Tibial nerve (tissue), 4 donors: ENCODE data around the gene KLHL11. TPM values are rescaled to one million over a fixed set of nuclear protein-coding genes. Genes with fewer than 3 reads are reported as not detected.

Experiments used
- DNase-seq, 2 donors: peaks; one replicate each; pipeline ENCODE4 v3.0.0-alpha.2; 2019; ENCODE audit warnings: low spot score in 2 of 2
- H3K27ac ChIP-seq, 4 donors: fragments of 200-600 bp; sonication (generic) in 3 of 4; one replicate each; pipeline ENCODE4 v1.5.1; 2017 to 2019; ENCODE audit warnings: mild to moderate bottlenecking in 1 of 4
- H3K27me3 ChIP-seq, 2 donors: fragments of 200-600 bp; sonication (generic) in 1 of 2; one replicate each; pipeline versions ENCODE4 v1.5.1 to v1.6.0; 2017 to 2019
- H3K36me3 ChIP-seq, 3 donors: fragments of 200-600 bp; sonication (generic); one replicate each; pipeline ENCODE4 v1.5.1; 2018 to 2019
- H3K4me1 ChIP-seq, 4 donors: fragments of 200-600 bp; sonication (generic) in 3 of 4; one replicate each; pipeline ENCODE4 v1.5.1; 2017 to 2019
- H3K4me3 ChIP-seq, 4 donors: fragments of 200-600 bp; sonication (generic) in 3 of 4; one replicate each; pipeline ENCODE4 v1.5.1; 2017 to 2019; ENCODE audit warnings: mild to moderate bottlenecking in 1 of 4, moderate library complexity in 1 of 4
- H3K9me3 ChIP-seq, 4 donors: fragments of 200-600 bp; sonication (generic) in 3 of 4; one replicate each; pipeline ENCODE4 v1.5.1; 2017 to 2019
- EP300 ChIP-seq, 2 donors: sonication (generic); formaldehyde crosslinking; IDR thresholded peaks; one replicate each; pipeline ENCODE4 v1.6.1; 2017; ENCODE audit warnings: antibody characterized with exemption in 2 of 2, mild to moderate bottlenecking in 1 of 2
- POLR2A ChIP-seq, 2 donors: fragments of 450-650 bp; IDR thresholded peaks; one replicate each; pipeline ENCODE4 v1.6.1; 2017; ENCODE audit warnings: antibody characterized with exemption in 2 of 2, mild to moderate bottlenecking in 2 of 2, moderate library complexity in 2 of 2
- WGBS, 2 donors: methylation state at CpG; one replicate each; pipeline ENCODE4 v1.1.5; 2018; 5-methylcytosine and 5-hydroxymethylcytosine counted together
- total RNA-seq, 4 donors: library from RNA; depleted of rRNA; stranded (reverse); fragments of >200 nt; gene quantifications; one replicate each; pipeline ENCODE4 v1.1.0, GENCODE V29; 2016
- TF ChIP-seq, protein P1 (sequence below), 5 experiments: fragments of 200-600 bp in 3 of 5; fragments of 450-650 bp in 2 of 5; sonication (generic) in 3 of 5; IDR thresholded peaks; one replicate each; pipeline ENCODE4 v1.5.1; 2016 to 2019; ENCODE audit warnings: antibody characterized with exemption in 5 of 5, mild to moderate bottlenecking in 3 of 5, moderate library complexity in 2 of 5

KLHL11 gene, protein sequence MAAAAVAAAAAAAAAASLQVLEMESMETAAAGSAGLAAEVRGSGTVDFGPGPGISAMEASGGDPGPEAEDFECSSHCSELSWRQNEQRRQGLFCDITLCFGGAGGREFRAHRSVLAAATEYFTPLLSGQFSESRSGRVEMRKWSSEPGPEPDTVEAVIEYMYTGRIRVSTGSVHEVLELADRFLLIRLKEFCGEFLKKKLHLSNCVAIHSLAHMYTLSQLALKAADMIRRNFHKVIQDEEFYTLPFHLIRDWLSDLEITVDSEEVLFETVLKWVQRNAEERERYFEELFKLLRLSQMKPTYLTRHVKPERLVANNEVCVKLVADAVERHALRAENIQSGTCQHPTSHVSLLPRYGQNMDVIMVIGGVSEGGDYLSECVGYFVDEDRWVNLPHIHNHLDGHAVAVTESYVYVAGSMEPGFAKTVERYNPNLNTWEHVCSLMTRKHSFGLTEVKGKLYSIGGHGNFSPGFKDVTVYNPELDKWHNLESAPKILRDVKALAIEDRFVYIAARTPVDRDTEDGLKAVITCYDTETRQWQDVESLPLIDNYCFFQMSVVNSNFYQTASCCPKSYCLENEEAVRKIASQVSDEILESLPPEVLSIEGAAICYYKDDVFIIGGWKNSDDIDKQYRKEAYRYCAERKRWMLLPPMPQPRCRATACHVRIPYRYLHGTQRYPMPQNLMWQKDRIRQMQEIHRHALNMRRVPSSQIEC
- 10 to 100 TPM; 27.3 to 42.2 (median 32.7) TPM for total RNA-seq

DNA sequence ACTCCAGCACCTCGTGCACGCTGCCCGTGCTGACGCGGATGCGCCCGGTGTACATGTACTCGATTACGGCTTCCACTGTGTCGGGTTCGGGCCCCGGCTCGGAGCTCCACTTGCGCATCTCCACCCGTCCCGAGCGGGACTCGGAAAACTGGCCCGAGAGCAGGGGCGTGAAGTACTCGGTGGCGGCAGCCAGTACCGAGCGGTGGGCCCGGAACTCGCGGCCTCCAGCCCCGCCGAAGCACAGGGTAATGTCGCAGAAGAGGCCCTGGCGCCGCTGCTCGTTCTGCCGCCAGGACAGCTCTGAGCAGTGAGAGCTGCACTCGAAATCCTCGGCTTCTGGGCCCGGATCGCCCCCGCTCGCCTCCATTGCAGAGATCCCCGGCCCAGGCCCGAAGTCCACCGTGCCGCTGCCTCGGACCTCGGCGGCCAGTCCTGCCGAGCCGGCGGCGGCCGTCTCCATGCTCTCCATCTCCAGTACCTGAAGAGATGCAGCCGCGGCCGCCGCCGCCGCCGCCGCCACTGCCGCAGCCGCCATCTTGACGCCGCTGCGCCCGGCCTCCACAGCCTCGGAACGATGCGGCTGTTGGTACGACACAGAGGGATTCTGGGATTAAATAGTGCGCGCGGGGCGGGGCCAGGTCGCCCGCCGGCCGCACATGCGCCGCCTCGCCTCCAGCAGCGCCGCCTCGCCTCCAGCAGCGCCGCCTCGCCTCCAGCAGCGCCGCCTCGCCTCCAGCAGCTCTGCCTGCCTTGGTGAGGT is at the start of gene KLHL11:
KLHL11 (minus strand) TSS at position 588 of the 760 bp plus-strand sequence; CDS start at position 535, 53 bp downstream.
- Histone ChIP-seq H3K36me3 (peaks cover 0 to 33% (median 3%) of the 10 kb centered on the region in 3 donors), H3K4me3 (peak within 1 kb of the TSS; percentile 64 to 98 (median 80)), H3K4me1 (peaks cover 0 to 43% (median 19%) of the 10 kb centered on the region in 4 donors), H3K27me3 (no peaks in the 10 kb centered on the region), H3K27ac (peak within 1 kb of the TSS; percentile 73 to 90 (median 87)), H3K9me3 (no peaks in the 10 kb centered on the region)
- DNase-seq: peak; percentile 77 to 79
- 0 to 1% methylated on average over 12 to 54 of the region's 90 CpGs for WGBS, 2 donors
- TF ChIP-seq POLR2A (IDR thresholded peaks at IDR 0.05) (peak; percentile 68 to 83), EP300 (IDR thresholded peaks at IDR 0.05) (peak in 1 of 2 donors; percentile 87)
- TF ChIP-seq, protein P1, sequence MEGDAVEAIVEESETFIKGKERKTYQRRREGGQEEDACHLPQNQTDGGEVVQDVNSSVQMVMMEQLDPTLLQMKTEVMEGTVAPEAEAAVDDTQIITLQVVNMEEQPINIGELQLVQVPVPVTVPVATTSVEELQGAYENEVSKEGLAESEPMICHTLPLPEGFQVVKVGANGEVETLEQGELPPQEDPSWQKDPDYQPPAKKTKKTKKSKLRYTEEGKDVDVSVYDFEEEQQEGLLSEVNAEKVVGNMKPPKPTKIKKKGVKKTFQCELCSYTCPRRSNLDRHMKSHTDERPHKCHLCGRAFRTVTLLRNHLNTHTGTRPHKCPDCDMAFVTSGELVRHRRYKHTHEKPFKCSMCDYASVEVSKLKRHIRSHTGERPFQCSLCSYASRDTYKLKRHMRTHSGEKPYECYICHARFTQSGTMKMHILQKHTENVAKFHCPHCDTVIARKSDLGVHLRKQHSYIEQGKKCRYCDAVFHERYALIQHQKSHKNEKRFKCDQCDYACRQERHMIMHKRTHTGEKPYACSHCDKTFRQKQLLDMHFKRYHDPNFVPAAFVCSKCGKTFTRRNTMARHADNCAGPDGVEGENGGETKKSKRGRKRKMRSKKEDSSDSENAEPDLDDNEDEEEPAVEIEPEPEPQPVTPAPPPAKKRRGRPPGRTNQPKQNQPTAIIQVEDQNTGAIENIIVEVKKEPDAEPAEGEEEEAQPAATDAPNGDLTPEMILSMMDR (IDR thresholded peaks at IDR 0.05): peak in 1 of 5 experiments; percentile 44

DNA sequence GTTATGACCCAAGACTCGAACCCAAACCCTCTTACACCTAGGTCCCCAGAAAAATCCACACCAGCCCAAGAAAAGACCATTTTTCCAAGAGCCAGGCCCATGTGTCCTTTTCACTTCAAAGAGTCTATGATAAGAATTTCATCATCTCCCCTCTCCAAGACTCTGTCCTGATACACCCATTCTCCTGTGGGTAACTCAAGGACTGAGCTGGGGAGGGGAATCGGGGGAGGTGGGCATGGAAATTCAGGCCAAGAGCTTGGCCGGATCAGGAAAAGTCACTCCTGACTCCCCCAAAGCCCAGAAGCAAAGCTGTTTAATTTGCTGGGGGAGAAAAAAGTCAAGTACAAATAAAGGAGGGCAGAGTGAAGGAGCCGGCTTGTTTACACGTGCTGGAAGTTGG is 49.8 kb upstream of the KLHL11 start:
- H3K9me3 ChIP-seq: no peaks in the 10 kb centered on the region
- peaks cover 0 to 67% (median 32%) of the 10 kb centered on the region in 4 donors for H3K4me1 ChIP-seq
- no peaks in the 10 kb centered on the region for H3K27me3 ChIP-seq
- H3K4me3 ChIP-seq: no peak overlapping the region
- TF ChIP-seq, protein P1 (IDR thresholded peaks at IDR 0.05): no peak
- no peak for TF ChIP-seq EP300 (IDR thresholded peaks at IDR 0.05)
- TF ChIP-seq POLR2A (IDR thresholded peaks at IDR 0.05): no peak
- H3K36me3 ChIP-seq: peaks cover 7 to 38% (median 8%) of the 10 kb centered on the region in 3 donors
- H3K27ac ChIP-seq: peak overlapping the region in 1 of 4 donors; percentile 57
- WGBS, 2 donors: 69 to 73% methylated on average over 5 of the region's 5 CpGs
- no peak for DNase-seq

DNA sequence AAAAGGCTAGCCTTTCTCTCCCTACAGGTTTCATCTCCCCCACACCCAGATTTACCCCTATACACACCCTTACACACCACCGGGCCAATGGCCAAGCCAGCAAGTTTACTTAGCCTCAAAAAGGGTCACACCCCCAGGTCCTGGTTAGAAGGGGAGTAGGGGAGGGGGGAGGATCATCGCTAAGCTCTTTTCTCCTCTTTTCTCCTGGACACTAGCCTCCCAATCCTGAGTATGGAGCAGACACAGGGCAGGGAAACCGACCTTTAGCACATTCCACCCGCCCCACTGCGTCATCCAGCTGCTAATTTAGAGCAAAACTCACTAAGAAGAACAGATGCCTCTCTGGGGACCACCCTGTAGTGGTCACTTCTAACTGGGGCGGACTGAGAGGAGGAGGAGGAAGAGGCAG is 49.1 kb upstream of the KLHL11 start:
- Histone ChIP-seq H3K36me3 (peaks cover 7 to 44% (median 13%) of the 10 kb centered on the region in 3 donors), H3K27ac (peak overlapping the region in 2 of 4 donors; percentile 11 to 57), H3K4me1 (peaks cover 0 to 60% (median 29%) of the 10 kb centered on the region in 4 donors), H3K9me3 (no peaks in the 10 kb centered on the region), H3K27me3 (no peaks in the 10 kb centered on the region), H3K4me3 (no peak overlapping the region)
- peak; percentile 31 to 65 for DNase-seq
- TF ChIP-seq POLR2A (IDR thresholded peaks at IDR 0.05) (no peak), EP300 (IDR thresholded peaks at IDR 0.05) (peak in 1 of 2 donors; percentile 20)
- TF ChIP-seq, protein P1 (IDR thresholded peaks at IDR 0.05): no peak
- WGBS, 2 donors: 30 to 37% methylated on average over 6 of the region's 6 CpGs

- DNase-seq: no peak
- peak overlapping the region in 2 of 4 donors; percentile 11 to 25 for H3K27ac ChIP-seq
- WGBS, 2 donors: 82 to 87% methylated on average over 4 of the region's 4 CpGs
- TF ChIP-seq EP300 (IDR thresholded peaks at IDR 0.05): no peak
- TF ChIP-seq POLR2A (IDR thresholded peaks at IDR 0.05): no peak
- TF ChIP-seq, protein P1 (IDR thresholded peaks at IDR 0.05): no peak
- H3K4me1 ChIP-seq: peaks cover 0 to 58% (median 28%) of the 10 kb centered on the region in 4 donors
- H3K36me3 ChIP-seq: peaks cover 7 to 50% (median 13%) of the 10 kb centered on the region in 3 donors
- H3K4me3 ChIP-seq: no peak overlapping the region
- H3K9me3 ChIP-seq: no peaks in the 10 kb centered on the region
- H3K27me3 ChIP-seq: no peaks in the 10 kb centered on the region
Observed at GRCh38 chr17:41913798-41914197, 48.6 kb upstream of the KLHL11 start.
